NCI-H1694 treated with DMSO at 0.1 percent for 48 hours (cell line): ENCODE results near the gene LRP1-AS.

Experiments used
- DNase-seq: peaks from one replicate; lab custom pipeline; 2025; lab: John Stamatoyannopoulos, UW

LRP1-AS gene

GRCh38 chr12:57119294-57120085 is 27.9 kb downstream of the LRP1-AS start:
- DNase-seq: no peak

GRCh38 chr12:57118711-57119271 is 28.6 kb downstream of the LRP1-AS start:
- DNase-seq: no peak

GRCh38 chr12:57116580-57117281 is 30.7 kb downstream of the LRP1-AS start:
- DNase-seq: no peak

GRCh38 chr12:57112492-57113294 is 34.7 kb downstream of the LRP1-AS start:
- no peak for DNase-seq

- no peak for DNase-seq
Observed at GRCh38 chr12:57111031-57111734, 36.2 kb downstream of the LRP1-AS start, which contains the start of gene STAT6. TSS of gene STAT6 (minus strand) at chr12:57111362. CDS start at chr12:57108278, 3,084 bp downstream.

GRCh38 chr12:57110104-57111030 is 37.1 kb downstream of the LRP1-AS start:
- DNase-seq: no peak

GRCh38 chr12:57109207-57110103 is 38.0 kb downstream of the LRP1-AS start:
- no peak for DNase-seq

GRCh38 chr12:57107456-57108155 is 39.8 kb downstream of the LRP1-AS start:
- DNase-seq: no peak

GRCh38 chr12:57106021-57106708 is 41.3 kb downstream of the LRP1-AS start:
- no peak for DNase-seq

- no peak for DNase-seq
Observed at GRCh38 chr12:57105011-57105753, 42.2 kb downstream of the LRP1-AS start.

- no peak for DNase-seq
Observed at GRCh38 chr12:57104292-57104910, 43.0 kb downstream of the LRP1-AS start.

GRCh38 chr12:57103856-57104255 is 43.6 kb downstream of the LRP1-AS start:
- no peak for DNase-seq

- no peak for DNase-seq
Observed at GRCh38 chr12:57101892-57102695, 45.3 kb downstream of the LRP1-AS start.

- no peak for DNase-seq
Observed at GRCh38 chr12:57099766-57100165, 47.7 kb downstream of the LRP1-AS start.

- no peak for DNase-seq
Observed at GRCh38 chr12:57099047-57099714, 48.2 kb downstream of the LRP1-AS start.
